T follicular helper cell (primary cell): ENCODE data around the gene SDHA.
"Not testable (repeated sequence)": the region's sequence is repeated elsewhere in the genome, so short reads cannot be mapped to it uniquely, and the experiment has no call there.

ENCODE experiments used
- DNase-seq: peaks from one replicate; pipeline ENCODE4 v3.0.0-alpha.2; 2020; ENCODE audit warnings: low read depth

The SDHA gene

DNA sequence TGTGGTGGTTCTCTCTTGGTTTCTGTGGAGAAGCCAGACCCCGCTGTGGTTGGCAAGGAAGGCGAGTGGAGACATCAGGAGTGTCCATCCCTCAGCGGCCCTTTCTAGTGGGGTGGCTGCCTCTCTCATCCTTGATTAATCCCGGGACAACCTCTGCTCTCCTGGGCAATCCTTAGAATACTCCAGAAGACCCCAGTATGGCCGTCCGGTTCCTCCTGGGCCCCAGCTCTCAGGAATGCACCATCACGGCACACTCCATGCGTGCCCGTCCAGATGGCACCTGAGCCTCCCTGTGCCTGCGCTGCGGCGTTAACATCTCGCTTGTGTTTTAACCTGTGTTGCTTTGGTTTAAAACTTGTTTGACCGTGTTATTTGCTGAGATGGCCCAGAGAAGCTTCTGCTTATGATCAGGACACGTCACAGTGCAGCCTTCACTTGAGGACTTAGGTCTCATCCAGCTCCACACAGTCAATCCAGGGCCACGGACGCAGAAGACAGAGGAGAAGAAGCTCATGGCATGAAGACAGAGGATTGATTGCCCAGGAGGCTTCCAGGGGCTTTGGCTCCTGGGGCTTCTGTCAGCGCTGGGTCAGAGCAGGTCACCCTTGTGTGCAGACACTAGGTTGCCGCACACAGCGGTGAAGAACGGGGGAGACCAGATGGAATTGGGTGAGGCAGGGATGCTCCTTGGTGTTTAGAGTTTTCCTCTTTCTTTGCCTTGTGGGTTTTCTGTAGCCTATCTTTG, 82.7 kb downstream of the SDHA start:
- DNase-seq, result not testable (repeated sequence)

DNA sequence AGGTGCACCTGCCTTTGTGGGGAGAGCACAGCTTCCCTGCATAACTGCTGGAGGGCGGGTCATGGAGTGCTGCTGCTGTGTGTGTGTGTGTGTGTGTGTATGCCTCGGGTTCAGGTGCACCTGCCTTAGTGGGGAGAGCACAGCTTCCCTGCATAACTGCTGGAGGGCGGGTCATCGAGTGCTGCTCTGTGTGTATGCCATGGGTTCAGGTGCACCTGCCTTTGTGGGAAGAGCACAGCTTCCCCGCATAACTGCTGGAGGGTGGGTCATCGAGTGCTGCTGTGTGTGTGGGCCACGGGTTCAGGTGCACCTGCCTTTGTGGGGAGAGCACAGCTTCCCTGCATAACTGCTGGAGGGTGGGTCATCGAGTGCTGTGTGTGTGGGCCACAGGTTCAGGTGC, 84.3 kb downstream of the SDHA start:
- not testable (repeated sequence) for DNase-seq

DNA sequence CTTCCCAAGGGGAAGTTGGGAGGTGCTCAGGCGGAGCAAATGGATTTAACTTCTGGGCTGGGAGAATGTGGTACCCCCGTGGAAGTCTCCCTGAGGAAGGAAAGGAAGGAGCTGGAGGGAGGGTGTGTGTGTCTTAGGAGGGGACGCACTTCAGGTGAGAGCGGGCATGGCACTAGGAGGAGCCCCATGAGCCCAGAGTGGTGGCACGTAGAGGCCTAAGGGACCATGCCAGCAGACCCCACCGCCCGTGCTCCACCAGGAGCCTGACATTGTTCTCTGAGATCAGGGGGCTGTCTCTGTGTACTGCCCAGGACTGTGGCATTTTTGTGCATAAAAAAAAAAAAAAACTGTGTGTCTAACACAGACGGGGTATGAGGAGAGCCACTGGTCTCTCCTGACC, 84.8 kb downstream of the SDHA start:
- DNase-seq, result no peak

DNA sequence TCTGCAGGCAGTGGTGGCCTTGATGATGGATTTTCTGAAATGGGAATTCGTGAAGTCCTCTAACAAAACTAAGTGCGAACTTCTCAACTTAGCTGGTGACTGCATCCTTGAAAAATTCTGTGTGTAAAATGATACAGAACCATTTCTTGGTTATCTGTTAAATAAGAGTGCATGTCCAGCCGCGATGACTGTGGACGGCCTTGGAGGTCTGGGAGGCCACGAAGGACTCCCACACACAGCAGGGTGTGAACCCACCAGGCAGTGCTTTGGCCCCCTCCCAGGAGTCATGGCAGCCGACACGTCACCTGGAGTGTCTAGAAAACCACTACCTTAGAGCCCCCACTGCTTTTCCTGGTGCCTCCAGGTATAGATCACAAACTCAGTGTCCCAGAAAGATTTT, 85.6 kb downstream of the SDHA start:
- not testable (repeated sequence) for DNase-seq

DNA sequence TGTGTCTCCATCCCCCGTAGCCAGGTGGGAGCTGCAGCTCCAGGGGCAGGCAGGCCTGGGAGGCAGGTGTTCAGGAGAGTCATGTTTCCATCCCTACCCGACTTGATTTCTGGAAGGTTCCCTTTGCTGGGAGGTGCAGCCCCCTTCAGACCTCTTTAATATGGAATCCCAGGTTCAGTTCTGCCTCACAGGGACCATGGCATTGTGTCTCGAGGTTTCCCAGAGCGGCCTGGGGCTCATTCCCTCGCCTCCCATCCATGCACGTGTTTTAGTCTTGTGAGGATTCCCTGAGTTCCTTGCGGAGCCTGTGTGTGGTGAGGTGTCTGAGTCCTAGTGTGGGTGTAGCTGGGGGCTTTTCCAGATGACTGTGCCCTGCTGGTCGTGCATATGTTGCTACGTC, 86.9 kb downstream of the SDHA start:
- no peak for DNase-seq

DNA sequence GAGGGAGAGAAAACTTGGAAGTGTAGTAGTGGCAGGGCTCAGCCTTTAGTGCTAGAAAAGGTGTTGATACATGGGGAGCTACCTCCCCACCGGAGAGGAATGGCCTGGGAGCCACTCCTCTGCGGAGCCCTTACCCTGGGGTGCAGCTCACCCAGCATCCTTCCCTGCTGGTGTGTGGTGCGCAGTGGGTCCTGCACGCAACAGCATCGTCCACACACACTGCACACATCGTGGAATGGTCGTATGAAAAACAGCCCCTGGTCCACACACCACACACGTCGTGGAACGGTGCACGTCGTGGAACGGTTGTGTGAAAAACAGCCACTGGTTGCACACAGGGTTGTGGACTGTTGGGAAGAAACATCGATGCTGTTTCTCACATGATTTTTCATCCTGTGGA, 87.3 kb downstream of the SDHA start:
- DNase-seq, result no peak

- DNase-seq, result no peak
Observed at GRCh38 chr5:306011-306805, 88.1 kb downstream of the SDHA start.
